Fibroblast of gingiva (primary cell): ENCODE measurements around the gene LANCL2.
"Not testable (repeated sequence)": the region's sequence is repeated elsewhere in the genome, so short reads cannot be mapped to it uniquely, and the experiment has no call there.

Experiments used
- DNase-seq: peaks from one replicate; pipeline ENCODE4 v3.0.0-alpha.2; 2011; ENCODE audit warnings: low read depth

The LANCL2 gene

DNA sequence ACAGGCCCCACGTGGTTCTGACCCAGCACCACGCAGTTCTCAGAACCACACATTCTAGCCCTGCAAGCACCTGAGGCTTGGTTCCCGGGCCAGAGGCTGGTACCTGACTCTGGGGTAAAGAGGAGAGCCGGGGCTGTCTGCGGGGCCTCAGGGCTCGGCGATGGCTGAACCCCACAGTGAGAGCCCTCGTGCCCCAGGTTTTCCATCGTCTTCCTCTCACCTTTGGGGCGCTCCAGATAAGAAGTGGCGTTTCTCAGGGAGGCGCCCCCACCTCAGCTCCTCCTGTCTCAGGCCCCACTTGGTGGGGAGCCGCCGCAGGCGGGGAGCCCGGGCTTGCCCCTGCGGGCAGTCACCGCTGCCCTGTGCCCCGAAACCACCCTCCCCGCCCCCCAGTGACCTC, 2.2 kb upstream of the LANCL2 start:
- DNase-seq: no peak

DNA sequence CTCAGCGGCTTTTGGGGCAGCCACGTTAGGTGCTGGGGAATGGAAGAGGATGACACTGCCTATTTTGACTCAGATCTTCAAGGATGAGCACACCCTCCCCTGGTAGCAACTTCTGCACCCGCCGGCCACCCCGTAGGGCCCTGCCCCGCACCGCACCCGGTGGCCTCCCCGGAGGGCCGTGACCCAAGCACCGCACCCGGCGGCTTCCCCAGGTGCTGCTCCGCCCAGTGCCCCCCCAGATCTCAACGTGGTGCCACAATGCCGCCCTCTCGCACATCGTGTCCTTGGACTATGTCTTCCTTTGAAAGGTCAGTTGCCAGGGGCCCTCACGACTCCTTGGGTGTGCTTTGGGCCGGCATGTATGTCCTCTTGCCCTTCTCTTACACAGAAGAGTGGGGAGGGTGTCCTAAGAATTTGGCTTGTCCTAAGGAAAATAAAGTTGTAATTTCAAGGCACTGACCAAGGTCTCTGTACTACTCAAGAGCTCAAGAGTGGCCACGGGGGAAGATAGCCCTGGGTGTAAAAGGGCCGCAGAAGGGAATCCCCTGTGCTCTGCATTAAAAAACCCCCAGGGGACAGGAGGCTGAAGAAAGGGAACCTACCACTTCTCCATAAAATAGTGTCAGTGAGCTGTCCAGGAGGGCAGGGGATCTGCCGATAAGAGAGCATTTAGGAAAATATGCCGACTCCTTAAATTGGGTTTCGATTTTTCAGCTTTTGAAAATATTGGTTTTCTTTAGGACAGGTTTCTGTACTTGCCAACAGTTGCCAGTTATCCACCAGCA, 1.6 kb upstream of the LANCL2 start:
- DNase-seq: no peak

GRCh38 chr7:55365675-55366460, 731 bp downstream of the LANCL2 start:
- peak; percentile 99 for DNase-seq

GRCh38 chr7:55366461-55367070, 1.4 kb downstream of the LANCL2 start:
- DNase-seq: no peak

DNA sequence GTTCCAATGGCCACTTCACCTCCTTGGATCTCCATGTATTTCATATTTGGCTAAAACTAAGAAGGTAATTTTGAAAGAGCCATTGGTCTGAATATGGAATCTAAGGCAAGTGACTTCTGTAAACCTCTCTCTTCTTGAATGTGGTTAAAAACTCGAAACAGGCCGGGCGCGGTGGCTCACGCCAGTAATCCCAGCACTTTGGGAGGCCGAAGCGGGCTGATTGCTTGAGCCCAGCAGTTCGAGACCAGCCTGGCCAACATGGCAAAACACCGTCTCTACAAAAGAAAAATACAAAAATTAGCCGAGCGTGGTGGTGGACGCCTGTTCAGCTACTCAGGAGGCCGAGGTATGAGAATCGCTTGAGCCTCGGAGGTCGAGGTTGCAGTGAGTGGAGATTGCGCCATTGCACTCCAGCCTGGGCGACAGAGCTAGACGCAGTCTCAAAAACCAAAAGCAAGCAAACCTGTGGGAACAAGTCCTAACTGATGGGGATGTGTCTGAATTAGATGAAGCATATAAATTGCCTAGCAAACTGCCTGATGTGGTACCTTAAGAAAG, 2.2 kb downstream of the LANCL2 start:
- DNase-seq: no peak

DNA sequence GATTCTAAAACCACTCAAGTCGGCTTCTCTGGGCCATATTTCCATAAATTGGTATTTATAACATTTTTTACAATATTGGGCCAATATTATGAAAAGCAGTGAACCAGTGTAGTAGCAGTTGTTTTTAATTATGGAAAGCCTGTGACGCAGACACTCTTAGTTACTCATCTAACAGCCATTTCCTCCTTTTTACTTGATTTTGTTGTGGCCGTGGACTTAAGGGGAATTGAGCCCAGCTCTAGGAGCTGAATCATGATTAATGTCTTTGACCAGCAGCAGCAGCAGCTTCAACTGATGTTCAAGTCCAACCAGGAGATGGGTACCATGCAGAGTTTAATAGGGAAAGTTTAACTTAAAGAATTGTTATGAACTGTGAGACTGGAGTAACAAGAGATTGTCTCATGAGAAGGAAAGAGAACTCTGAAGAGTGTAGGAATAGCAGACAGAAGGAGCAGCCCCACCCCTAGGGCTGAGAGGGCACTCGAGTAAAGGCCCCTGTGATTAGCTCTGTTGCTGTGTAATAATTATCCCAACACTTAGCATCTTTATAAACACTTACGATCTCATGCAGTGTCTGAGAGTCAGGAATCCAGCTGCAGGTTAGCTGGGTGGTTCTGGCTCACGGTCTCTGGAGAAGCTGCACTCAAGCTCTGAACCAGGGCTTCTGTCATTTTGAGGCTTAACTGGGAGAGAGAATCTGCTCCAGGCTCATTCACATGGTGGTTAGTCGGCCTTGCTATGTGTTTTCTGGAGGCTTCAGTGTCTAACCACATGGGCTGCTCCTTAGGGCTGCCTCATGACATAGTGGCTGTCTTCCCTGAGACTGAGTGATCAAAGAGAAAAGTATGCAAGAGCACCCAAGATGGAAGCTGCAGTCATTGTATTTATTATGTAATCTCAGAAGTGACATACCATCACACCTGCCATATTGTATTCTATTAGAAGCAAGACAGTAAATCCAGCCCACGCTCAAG, 4.6 kb downstream of the LANCL2 start:
- peak; percentile 93 for DNase-seq

DNA sequence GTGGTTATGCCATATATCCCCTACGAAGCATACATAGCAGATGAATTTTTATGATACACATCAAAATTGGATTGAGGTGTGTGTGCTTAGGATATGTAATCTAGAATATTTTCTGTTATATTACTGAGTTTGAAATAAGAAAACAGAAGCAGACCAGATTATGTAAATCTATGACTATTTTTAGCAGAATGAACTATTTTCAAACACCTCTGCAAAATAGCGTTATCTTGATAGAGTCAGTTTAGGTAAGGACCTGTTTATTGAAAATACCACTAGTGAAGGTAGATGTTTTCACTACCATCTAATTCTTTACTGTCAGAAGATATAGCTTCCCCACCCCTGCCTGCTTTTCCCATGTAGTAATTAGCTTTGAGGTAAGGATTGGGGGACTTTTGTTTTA, 9.1 kb downstream of the LANCL2 start:
- DNase-seq: no peak

- DNase-seq: no peak
These were observed 10.1 kb downstream of the LANCL2 start for GRCh38 chr7:55375237-55375636.

DNA sequence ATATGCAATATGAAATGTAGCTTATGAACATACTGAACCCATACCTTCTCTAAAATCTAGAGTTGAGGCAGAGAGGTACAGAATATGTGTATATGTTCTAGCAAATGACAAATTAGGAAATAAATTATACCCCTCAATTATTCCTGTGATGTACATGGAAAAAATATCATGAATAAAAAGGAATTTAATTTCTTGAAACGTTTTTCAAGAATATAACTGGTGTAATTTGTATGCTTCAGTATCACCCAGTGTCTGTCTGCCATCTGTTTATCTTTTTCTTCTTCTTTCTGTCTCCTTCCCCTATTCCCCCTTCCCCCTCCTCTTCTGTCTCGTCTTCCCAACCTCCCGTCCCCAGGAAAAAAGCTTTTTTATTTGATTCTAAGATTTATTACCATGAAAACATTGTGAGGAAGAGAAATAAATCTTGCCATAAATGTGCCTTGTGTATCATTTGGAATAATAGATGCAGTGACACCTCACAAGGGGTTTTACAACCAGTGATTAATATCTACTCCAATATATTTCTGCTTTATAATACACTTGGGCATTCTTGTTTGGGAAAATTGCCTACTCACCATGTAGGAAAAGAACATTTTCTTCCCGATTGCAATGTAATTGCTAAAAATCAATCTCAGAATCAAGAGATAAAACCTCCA, 12.2 kb downstream of the LANCL2 start:
- no peak for DNase-seq

DNA sequence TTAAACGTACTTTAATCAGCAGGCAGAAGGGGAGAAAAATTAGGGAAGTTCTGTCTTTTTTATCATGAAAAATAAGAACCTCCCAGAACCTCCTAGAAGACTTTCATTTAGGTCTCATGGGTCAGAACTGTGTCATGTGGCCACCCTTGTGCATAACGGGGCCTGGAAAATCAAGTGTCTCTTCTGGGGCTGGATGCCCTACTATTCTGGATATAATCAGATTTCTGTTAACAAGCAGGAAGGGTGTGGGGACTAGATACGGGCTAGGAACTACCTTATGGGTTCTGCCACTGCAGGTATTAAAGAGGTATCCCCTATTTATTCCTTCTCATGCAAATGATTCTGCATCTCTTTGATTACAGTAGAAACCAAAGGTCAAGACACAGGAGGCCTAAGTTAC, 14.1 kb downstream of the LANCL2 start:
- DNase-seq: no peak

- no peak for DNase-seq
These were observed 16.1 kb downstream of the LANCL2 start for GRCh38 chr7:55381189-55381588.

- no peak for DNase-seq
These were observed 16.6 kb downstream of the LANCL2 start for GRCh38 chr7:55381696-55382095.

DNA sequence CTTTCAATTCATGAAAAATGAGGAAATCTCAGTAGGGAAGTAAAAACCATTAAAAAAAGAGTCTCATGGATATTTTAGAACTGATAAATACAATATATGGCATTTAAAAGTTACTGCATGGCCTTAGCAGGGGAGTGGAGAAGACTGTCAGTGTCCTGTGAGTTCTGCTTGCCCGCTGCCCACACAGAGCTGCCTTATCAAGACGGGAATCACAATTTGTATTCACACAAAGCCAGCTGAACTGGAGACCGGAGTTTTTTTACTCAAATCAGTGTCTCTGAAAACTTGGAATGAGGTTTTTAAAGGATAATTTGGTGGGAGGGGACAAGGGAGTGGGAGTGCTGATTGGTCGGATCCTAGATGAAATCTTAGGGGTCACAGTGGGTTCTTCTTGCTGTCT, 17.1 kb downstream of the LANCL2 start:
- DNase-seq: no peak

DNA sequence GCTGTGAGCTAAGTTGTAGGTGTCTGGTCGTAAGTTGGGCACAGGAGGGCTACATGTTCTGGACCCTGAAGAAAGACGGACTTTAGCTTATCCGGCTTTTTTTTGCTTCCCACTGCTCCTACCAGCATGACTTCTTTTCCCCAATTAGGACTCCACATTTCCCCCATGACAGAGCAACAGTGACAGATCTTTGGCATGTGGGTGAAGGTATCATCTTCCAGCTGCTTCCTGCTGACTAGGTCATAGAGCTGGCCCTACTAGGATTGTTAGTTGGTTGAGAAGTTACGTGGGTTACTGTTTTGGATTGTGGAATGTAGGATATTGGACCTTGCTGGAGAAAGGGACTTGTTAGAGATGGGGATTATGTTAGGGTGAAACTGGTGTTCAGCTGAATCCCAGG, 21.4 kb downstream of the LANCL2 start:
- no peak for DNase-seq

- DNase-seq: no peak
These were observed 22.2 kb downstream of the LANCL2 start for GRCh38 chr7:55387062-55387965.

- no peak for DNase-seq
These were observed 31.2 kb downstream of the LANCL2 start for GRCh38 chr7:55396233-55396785.

- no peak for DNase-seq
These were observed 32.5 kb downstream of the LANCL2 start for GRCh38 chr7:55397617-55398016.

DNA sequence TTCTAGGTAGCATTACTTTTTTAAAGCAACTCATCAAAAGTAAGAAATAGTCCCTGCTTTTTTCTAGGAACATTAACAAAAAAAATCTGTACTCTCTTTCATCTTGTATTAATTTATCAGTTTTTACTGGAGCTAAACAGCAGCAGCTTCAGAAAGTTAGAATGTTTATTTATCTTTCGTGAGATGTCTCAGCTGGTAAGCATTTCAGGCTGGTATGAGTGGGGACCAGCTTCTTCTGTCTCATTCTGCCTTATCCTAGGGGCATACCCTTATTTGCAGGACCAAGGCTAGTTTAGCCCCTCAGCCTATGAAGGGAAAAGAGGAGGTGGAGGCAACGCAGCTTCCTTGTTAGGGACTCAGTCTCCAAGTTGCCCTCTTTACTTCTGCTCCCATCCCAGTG, 35.1 kb downstream of the LANCL2 start:
- peak; percentile 51 for DNase-seq

GRCh38 chr7:55402506-55402905, 37.4 kb downstream of the LANCL2 start:
- not testable (repeated sequence) for DNase-seq
